GM12865 (cell line): Measurements from ENCODE around the gene RAPGEFL1.
"Not testable (repeated sequence)": the region's sequence is repeated elsewhere in the genome, so short reads cannot be mapped to it uniquely, and the experiment has no call there.

Experiments used
- DNase-seq: peaks from one replicate; pipeline ENCODE4 v3.0.0; 2010; ENCODE audit warnings: low read depth
- H3K4me3 ChIP-seq: 2 replicates; pipeline ENCODE4 v1.5.1; 2011; ENCODE audit warnings: mild to moderate bottlenecking, low read depth, low read length, control low read depth
- CTCF ChIP-seq: IDR thresholded peaks from 2 replicates; pipeline ENCODE4 v1.5.1; 2011; ENCODE audit warnings: low read length, control low read depth, low read depth, inconsistent platforms; ENCODE audit not compliant: insufficient read depth; ENCODE audit errors: missing control alignments

RAPGEFL1 gene

GRCh38 chr17:40224718-40225550 lies 47.7 kb downstream of the RAPGEFL1 start:
- no peak for TF ChIP-seq CTCF
- H3K4me3 ChIP-seq, result no peak overlapping the region
- no peak for DNase-seq

- not testable (repeated sequence) for H3K4me3 ChIP-seq, DNase-seq
Observed at GRCh38 chr17:40229146-40229545, 51.9 kb downstream of the RAPGEFL1 start.

GRCh38 chr17:40230670-40231069 lies 53.4 kb downstream of the RAPGEFL1 start:
- no peak overlapping the region for H3K4me3 ChIP-seq
- no peak for DNase-seq
- no peak for TF ChIP-seq CTCF

- DNase-seq, H3K4me3 ChIP-seq: not testable (repeated sequence)
Observed at GRCh38 chr17:40231928-40232327, 54.7 kb downstream of the RAPGEFL1 start.

GRCh38 chr17:40241252-40241834 lies 64.1 kb downstream of the RAPGEFL1 start:
- no peak for TF ChIP-seq CTCF
- H3K4me3 ChIP-seq, result no peak overlapping the region
- DNase-seq, result no peak

GRCh38 chr17:40242774-40243173 lies 65.5 kb downstream of the RAPGEFL1 start:
- DNase-seq, result no peak
- H3K4me3 ChIP-seq, result no peak overlapping the region
- TF ChIP-seq CTCF, result no peak

GRCh38 chr17:40243761-40244160 lies 66.5 kb downstream of the RAPGEFL1 start:
- no peak overlapping the region for H3K4me3 ChIP-seq
- no peak for TF ChIP-seq CTCF
- DNase-seq, result no peak

GRCh38 chr17:40244255-40244654 lies 67.0 kb downstream of the RAPGEFL1 start:
- no peak for DNase-seq
- no peak for TF ChIP-seq CTCF
- no peak overlapping the region for H3K4me3 ChIP-seq
